ENCODE measurements around the gene TBX20.
"Not testable (repeated sequence)": the region's sequence is repeated elsewhere in the genome, so short reads cannot be mapped to it uniquely, and the experiment has no call there.

DNA sequence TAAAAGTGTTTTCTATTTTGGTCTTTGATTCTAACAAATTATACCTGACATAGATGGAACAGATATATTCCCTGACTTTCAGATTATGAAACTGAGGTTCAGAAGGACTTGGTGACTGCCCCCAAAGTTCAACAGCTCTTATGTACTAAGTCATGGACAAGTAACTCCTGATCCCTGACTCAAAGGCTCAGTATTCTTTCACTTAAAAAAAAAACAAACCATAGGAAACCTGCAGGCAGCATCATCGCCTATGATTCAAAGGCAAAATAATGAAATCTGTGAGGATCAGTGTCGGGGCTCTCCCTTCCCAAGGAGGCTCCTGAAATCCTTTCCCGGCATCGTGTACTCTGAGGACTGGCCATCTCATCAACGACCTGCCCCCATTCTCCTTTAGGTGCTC lies 49.9 kb downstream of the TBX20 start:
- TF ChIP-seq EGR1 (IDR thresholded peaks at IDR 0.05; ENCODE audit: borderline replicate concordance, low read depth, low read length); CEBPB (IDR thresholded peaks at IDR 0.05; ENCODE audit: low read depth, low read length); TAF1 (IDR thresholded peaks at IDR 0.05; ENCODE audit: low read depth, low read length); EZH2 (IDR thresholded peaks at IDR 0.05; ENCODE audit: low read depth, low read length, severe bottlenecking); RFX5 (IDR thresholded peaks at IDR 0.05; ENCODE audit: borderline replicate concordance, low read depth, low read length); SAP30 (IDR thresholded peaks at IDR 0.05; ENCODE audit: insufficient read depth, insufficient replicate concordance, low read length); POLR2A (IDR thresholded peaks at IDR 0.05; ENCODE audit: control extremely low read depth in 1 of 2, low read depth in 2 of 2, low read length in 2 of 2): not testable (repeated sequence)
- TF ChIP-seq, protein P1, sequence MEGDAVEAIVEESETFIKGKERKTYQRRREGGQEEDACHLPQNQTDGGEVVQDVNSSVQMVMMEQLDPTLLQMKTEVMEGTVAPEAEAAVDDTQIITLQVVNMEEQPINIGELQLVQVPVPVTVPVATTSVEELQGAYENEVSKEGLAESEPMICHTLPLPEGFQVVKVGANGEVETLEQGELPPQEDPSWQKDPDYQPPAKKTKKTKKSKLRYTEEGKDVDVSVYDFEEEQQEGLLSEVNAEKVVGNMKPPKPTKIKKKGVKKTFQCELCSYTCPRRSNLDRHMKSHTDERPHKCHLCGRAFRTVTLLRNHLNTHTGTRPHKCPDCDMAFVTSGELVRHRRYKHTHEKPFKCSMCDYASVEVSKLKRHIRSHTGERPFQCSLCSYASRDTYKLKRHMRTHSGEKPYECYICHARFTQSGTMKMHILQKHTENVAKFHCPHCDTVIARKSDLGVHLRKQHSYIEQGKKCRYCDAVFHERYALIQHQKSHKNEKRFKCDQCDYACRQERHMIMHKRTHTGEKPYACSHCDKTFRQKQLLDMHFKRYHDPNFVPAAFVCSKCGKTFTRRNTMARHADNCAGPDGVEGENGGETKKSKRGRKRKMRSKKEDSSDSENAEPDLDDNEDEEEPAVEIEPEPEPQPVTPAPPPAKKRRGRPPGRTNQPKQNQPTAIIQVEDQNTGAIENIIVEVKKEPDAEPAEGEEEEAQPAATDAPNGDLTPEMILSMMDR (IDR thresholded peaks at IDR 0.05; ENCODE audit: control extremely low read depth in 1 of 3, insufficient read depth in 1 of 3, low read depth in 1 of 3, low read length in 3 of 3) = not testable (repeated sequence)

Data from H1 (cell line).